ENCODE measurements around the gene CACNB1. TPM values are rescaled to one million over a fixed set of nuclear protein-coding genes. Genes with fewer than 3 reads are reported as not detected.

Gene CACNB1
- total RNA-seq, 1 experiment from 2014 or later = 4.3 TPM

- DNase-seq (no peak), ATAC-seq (no peak)
- H3K9ac ChIP-seq (ENCODE audit: low read length) = no peak overlapping the region
- H3F3A ChIP-seq (ENCODE audit: low read length, unreplicated experiment) = no peaks in the 10 kb centered on the region
- no peaks in the 10 kb centered on the region for H3K36me3 ChIP-seq (ENCODE audit: low read depth, low read length)
- no peaks in the 10 kb centered on the region for H3K9me2 ChIP-seq (replicated peaks; ENCODE audit: low read length)
- no peak overlapping the region for H3K27ac ChIP-seq (ENCODE audit: low read length)
- no TSS peak for BruUV-seq (replicated peaks)
- ChIA-PET POLR2A (ENCODE audit: unreplicated experiment) (no interaction called here), CTCF (interaction anchor here (0.5 to 1.4 kb wide), 9 partner anchors 10 to 182 kb away, joined by 3 to 7 read pairs (median 4); partner anchors contain the start of gene RPL19)
- no peaks in the 10 kb centered on the region for H3K79me2 ChIP-seq (ENCODE audit: low read length)
- H4K20me1 ChIP-seq (ENCODE audit: low read length) = no peaks in the 10 kb centered on the region
- TF ChIP-seq CTCF (conservative IDR thresholded peaks at IDR 0.05; ENCODE audit: low read depth, low read length) (no peak), EZH2phosphoT487 (IDR thresholded peaks at IDR 0.05; ENCODE audit: borderline replicate concordance, low read length) (no peak), EZH2 (IDR thresholded peaks at IDR 0.05; ENCODE audit: low read length, unreplicated experiment) (no peak)
- H2AFZ ChIP-seq (ENCODE audit: low read length) = no peak overlapping the region
- intact Hi-C loops (cut with micrococcal nuclease) = no loop called here
- H3K4me3 ChIP-seq (ENCODE audit: low read length) = no peak overlapping the region
- H3K4me2 ChIP-seq (ENCODE audit: low read length) = no peak overlapping the region
- H3K9me3 ChIP-seq (ENCODE audit: low read length) = no peaks in the 10 kb centered on the region
- no peaks in the 10 kb centered on the region for H3K27me3 ChIP-seq (ENCODE audit: low read length)
- no peaks in the 10 kb centered on the region for H3K4me1 ChIP-seq (ENCODE audit: insufficient read depth, low read length)
Measured at GRCh38 chr17:39165178-39165840, 32.2 kb downstream of the CACNB1 start.

- ATAC-seq (peak; percentile 92), DNase-seq (peak; percentile 71)
- H3K79me2 ChIP-seq (ENCODE audit: low read length) = no peaks in the 10 kb centered on the region
- peak; percentile 75 for TF ChIP-seq CTCF (conservative IDR thresholded peaks at IDR 0.05; ENCODE audit: low read depth, low read length)
- TF ChIP-seq EZH2phosphoT487 (IDR thresholded peaks at IDR 0.05; ENCODE audit: borderline replicate concordance, low read length) = no peak
- no peak for TF ChIP-seq EZH2 (IDR thresholded peaks at IDR 0.05; ENCODE audit: low read length, unreplicated experiment)
- intact Hi-C loops (cut with micrococcal nuclease) = no loop called here
- H3K27ac ChIP-seq (ENCODE audit: low read length) = no peak overlapping the region
- no TSS peak for BruUV-seq (replicated peaks)
- H3K36me3 ChIP-seq (ENCODE audit: low read depth, low read length) = no peaks in the 10 kb centered on the region
- no peaks in the 10 kb centered on the region for H3K9me2 ChIP-seq (replicated peaks; ENCODE audit: low read length)
- H3K4me3 ChIP-seq (ENCODE audit: low read length) = peak overlapping the region; percentile 40
- no peaks in the 10 kb centered on the region for H4K20me1 ChIP-seq (ENCODE audit: low read length)
- H3F3A ChIP-seq (ENCODE audit: low read length, unreplicated experiment) = no peaks in the 10 kb centered on the region
- peak overlapping the region; percentile 63 for H2AFZ ChIP-seq (ENCODE audit: low read length)
- H3K9me3 ChIP-seq (ENCODE audit: low read length) = no peaks in the 10 kb centered on the region
- POLR2A ChIA-PET (ENCODE audit: unreplicated experiment) = no interaction called here
- no peaks in the 10 kb centered on the region for H3K27me3 ChIP-seq (ENCODE audit: low read length)
- peak overlapping the region; percentile 63 for H3K4me2 ChIP-seq (ENCODE audit: low read length)
- CTCF ChIA-PET = interaction anchor here (0.6 to 1.4 kb wide), 8 partner anchors 10 to 182 kb away, joined by 3 to 7 read pairs (median 4); partner anchors contain the start of gene RPL19
- H3K4me1 ChIP-seq (ENCODE audit: insufficient read depth, low read length) = no peaks in the 10 kb centered on the region
- no peak overlapping the region for H3K9ac ChIP-seq (ENCODE audit: low read length)
Measured at GRCh38 chr17:39164675-39165143, 32.8 kb downstream of the CACNB1 start.

- no peaks in the 10 kb centered on the region for H3K9me2 ChIP-seq (replicated peaks; ENCODE audit: low read length)
- H3K4me3 ChIP-seq (ENCODE audit: low read length) = no peak overlapping the region
- H3K27me3 ChIP-seq (ENCODE audit: low read length) = no peaks in the 10 kb centered on the region
- no TSS peak for BruUV-seq (replicated peaks)
- no peaks in the 10 kb centered on the region for H3F3A ChIP-seq (ENCODE audit: low read length, unreplicated experiment)
- no peak overlapping the region for H3K4me2 ChIP-seq (ENCODE audit: low read length)
- intact Hi-C loops (cut with micrococcal nuclease) = no loop called here
- no peaks in the 10 kb centered on the region for H3K36me3 ChIP-seq (ENCODE audit: low read depth, low read length)
- H2AFZ ChIP-seq (ENCODE audit: low read length) = no peak overlapping the region
- no peak for TF ChIP-seq EZH2 (IDR thresholded peaks at IDR 0.05; ENCODE audit: low read length, unreplicated experiment)
- no peak for TF ChIP-seq EZH2phosphoT487 (IDR thresholded peaks at IDR 0.05; ENCODE audit: borderline replicate concordance, low read length)
- TF ChIP-seq CTCF (conservative IDR thresholded peaks at IDR 0.05; ENCODE audit: low read depth, low read length) = no peak
- ChIA-PET POLR2A (ENCODE audit: unreplicated experiment) (no interaction called here), CTCF (no interaction called here)
- DNase-seq (no peak), ATAC-seq (no peak)
- H3K27ac ChIP-seq (ENCODE audit: low read length) = no peak overlapping the region
- H3K9ac ChIP-seq (ENCODE audit: low read length) = no peak overlapping the region
- no peaks in the 10 kb centered on the region for H4K20me1 ChIP-seq (ENCODE audit: low read length)
- no peaks in the 10 kb centered on the region for H3K9me3 ChIP-seq (ENCODE audit: low read length)
- H3K79me2 ChIP-seq (ENCODE audit: low read length) = no peaks in the 10 kb centered on the region
- H3K4me1 ChIP-seq (ENCODE audit: insufficient read depth, low read length) = no peaks in the 10 kb centered on the region
Measured at GRCh38 chr17:39161962-39162361, 35.5 kb downstream of the CACNB1 start.

All from PC-3 (cell line).